Putamen (tissue), 1 donor: ENCODE data around the gene DCC.
"Not testable (repeated sequence)": the region's sequence is repeated elsewhere in the genome, so short reads cannot be mapped to it uniquely, and the experiment has no call there.

ENCODE experiments used
- DNase-seq: peaks from one replicate; pipeline ENCODE4 v3.0.0-alpha.2; 2016; ENCODE audit warnings: low spot score

Gene DCC

DNA sequence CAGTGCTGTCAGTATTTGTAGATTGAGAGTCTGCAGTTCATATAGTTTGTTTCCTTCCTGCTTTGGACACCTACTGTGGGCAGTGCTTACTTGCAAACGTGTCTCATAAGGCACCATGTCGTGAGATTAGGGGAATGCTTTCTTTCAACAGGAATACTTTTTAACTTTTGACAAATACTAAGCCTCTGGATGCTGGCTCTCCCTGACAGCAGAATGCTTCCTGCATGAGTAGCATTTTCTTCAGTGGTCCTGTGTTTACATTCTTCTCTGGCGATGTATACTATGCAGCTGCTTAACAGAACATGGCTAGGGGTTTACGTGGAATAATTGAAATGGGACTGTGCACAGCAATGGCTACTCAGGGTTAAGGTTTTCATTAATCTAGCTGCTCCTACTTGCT lies 1077.0 kb downstream of the DCC start:
- no peak for DNase-seq

DNA sequence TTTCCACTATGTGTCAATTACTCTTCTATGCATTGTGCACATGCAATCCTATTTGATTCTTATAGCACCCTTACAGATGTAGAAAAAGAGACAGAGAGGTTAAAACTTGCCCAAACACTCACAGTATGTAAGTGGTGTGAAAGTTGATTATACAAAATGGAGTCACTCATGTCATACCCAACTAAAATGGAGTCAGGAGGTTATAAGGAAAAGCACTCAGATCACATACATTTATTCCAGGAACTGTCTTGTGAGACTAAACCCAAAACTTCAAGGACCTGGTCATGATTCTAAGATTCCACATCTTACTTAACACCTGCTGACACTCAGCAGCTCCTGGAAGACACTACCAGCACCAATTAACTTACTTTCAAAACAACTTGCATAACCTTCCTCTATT lies 1081.9 kb downstream of the DCC start:
- DNase-seq: no peak

DNA sequence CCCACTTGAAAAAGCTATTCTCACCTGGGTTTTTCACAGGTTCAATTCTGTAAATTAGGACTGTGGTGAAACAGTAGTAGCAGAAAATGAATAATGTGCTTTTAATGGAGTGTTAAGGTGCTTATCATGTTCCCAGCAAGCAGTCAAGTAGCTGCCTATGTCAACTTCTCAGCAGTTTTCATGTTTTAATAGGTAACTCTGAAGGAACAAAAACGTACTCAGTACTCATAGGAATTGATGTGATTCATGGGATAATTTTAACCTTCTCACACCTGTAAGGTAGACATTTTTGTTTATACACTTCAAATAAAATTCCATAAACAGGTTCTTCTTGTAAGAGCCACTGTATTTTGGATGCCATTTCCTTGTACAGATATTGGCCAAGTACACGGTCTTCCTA lies 1082.9 kb downstream of the DCC start:
- DNase-seq: no peak

DNA sequence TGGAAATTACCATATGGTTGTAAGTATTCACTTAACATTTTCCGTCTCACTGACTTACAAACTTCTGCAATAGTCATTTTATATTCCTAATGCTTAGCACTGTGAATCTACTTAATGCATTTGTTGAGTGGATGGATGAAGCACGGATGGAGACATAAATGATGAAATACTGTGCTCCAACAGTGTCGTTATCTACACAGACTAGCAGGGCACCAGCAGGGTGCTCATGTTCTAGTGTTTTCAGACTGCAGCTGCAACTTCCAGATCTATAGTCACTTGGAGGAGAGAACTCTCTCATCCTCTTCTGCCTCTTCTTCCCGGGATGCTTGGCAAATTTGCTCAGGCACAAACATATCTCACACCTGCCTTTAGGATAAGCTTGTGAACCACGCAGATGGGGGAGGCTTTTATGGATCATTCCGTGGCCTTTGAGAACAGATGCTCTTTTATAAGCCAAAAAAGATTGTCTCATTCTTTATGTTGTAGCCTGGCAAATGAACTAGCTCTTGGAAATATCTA lies 1086.7 kb downstream of the DCC start:
- no peak for DNase-seq

DNA sequence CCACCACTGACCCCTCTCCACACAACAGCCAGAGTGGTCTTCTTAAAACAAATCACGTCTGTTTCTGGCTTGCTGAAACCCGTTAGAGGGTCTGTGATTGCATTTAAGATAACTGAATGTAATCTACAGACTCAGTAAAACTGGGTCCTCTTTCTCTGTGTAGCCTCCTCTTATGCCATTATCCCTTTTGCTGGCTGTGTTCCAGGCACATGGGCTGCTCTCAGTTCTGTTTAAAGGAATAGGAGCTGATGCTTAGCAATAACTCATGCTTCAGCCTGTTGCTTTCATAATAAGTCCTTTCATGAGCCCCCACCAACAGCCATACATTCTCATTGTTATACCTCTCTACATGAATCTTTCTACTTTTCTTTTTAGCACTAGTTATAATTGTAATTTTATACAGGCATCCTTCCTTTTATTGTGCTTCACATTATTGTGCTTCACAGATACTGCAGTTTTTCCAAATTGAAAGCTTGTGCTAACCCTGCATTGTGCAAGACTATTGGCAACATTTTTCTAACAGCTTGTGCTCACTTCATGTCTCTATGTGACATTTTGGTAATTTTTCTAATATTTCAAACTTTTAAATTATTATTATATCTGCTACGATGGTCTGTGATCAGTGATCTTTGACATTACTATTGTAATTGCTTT lies 1101.9 kb downstream of the DCC start:
- DNase-seq: no peak

DNA sequence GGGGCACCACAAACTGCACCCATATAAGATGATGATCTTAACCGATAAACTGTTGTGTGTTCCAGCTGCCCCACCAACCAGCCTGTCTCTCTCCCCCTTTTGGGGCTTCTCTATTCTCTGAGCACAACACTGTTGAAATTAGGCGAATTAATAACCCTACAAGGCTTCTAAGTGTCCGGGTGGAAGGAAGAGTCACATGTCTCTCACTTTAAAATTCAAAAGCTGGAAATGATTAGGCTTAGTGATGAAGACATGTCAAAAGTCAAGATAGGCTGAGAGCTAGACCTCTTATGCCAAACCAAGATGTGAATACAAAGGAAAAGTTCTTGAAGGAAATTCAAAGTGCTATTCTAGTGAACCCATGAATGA lies 1102.4 kb downstream of the DCC start:
- DNase-seq: no peak

DNA sequence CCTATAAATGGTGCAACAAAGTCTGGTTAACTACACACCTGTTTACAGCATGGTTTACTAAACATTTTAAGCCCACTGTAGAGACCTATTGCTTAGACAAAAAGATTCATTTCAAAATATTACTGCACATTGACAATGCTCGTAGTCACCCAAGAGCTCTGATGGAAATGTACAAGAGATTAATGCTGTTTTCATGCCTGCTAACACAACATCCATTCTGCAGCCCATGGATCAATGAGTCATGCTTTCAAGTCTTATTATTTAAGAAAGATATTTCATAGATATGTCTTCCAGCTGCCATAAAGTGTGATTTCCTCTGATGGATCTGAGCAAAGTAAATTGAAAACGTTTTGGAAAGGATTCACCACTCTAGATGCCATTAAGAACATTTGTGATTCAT lies 1103.3 kb downstream of the DCC start:
- DNase-seq: no peak

DNA sequence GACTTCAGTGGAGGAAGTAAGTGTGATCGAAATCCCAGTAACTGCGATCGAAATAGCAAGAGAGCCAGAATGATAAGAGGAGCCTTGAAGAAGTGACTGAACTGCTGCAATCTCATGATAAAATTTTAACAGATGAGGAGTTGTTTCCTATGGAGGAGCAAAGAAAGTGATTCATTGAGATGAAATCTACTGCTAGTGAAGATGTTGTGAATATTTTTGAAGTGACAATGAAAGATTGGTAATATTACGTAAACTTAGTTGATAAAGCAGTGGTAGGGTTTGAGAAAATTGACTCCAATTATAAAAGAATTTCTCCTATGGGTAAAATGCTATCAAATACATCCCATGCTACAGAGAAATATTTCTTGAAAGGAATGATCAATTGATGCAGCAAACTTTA lies 1103.8 kb downstream of the DCC start:
- no peak for DNase-seq

DNA sequence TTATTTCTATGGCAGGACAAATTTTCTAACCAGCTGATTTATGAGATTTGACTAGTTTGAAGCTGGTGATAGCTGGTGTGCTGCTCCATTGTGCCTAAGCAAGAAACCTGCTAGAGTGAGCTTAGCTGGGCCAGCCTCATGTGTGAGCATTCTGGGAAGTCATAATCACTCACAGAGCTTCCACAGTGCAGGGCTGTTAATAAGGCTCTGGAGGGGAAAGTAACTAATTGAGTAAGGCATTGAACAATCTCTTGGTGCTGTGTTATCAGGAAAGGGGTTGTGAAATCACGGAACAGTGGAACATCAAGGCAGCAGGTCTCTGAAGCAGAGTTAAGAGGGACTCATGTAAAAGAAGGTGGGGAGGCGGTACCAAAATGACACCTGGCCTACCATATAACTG lies 1111.9 kb downstream of the DCC start:
- DNase-seq: no peak

DNA sequence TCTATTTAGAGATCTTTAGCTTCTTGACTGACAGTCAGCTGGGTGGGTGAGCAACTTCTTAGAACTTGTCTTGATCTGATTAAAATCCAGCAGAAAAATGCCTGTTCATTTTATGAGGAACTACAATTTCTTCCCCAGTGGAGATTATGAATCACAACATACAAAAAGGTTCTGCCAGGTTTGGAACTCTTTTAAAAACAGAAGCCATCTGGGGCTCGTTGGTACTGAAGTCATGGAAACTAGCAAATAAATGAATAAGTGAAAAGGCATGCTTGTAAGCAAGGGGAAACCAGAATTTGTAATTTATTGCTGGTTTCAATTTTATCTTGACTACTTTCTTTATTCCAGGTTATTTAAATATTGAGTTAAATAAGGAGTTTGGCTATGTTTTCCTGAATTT lies 1117.1 kb downstream of the DCC start:
- DNase-seq: peak; percentile 2

DNA sequence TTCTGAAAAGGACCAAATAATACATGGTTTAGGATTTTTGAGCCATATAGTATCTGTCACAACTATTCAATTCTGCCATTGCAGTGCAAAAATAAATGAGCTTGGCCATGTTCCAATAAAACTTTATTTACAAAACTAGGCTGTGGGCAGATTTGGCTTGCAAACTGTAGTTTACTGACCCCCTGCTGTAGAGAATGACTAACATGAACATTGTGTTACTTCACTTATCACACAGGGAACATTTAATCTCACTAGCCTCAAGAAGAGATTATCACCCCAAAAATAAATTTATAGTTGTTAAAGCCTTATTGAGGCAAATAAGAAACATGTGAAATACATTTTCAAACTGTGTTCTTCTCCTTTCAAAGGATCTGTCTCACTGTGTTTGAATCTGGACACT lies 1118.3 kb downstream of the DCC start:
- DNase-seq: no peak

DNA sequence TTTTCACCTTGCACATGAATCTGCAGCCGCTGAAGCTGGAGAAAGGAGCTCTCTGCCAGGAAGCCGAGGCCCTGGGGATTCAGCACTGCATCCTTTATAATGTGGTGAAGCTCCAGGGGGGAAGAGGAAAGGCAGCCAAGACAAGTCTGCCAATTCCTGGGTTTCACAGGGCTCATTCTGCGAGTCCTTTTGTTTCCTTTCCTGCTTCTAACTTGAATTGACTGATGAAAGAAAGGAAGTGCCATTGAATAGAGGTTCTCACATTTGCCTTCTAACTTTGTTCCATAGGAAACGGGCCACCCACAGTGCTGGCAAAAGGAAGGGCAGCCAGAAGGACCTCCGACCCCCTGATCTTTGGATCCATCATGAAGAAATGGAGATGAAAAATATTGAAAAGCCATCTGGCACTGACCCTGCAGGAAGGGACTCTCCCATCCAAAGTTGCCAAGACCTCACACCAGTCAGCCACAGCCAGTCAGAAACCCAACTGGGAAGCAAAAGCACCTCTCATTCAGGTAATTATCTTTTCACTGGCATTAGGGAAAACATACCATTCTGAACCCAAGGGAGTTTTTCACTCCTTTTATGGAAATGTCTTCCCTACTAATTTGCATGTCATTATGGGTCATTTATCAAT lies 1119.1 kb downstream of the DCC start:
- peak; percentile 38 for DNase-seq

DNA sequence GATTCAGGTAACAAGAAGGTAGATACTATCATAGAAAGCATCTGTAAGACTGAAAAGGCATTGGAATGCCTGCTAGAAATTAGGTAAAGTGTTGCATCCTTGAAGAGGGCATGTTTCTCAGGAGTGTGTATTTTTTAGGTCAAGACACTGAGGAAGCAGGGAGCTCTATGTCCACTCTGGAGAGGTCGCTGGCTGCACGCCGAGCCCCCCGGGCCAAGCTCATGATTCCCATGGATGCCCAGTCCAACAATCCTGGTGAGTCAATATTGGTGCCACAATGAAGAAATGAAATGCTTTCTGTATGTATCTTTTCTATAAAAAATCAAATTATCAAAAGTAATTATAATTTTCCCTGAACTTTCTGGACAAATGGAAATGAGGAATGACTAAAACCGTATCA lies 1127.8 kb downstream of the DCC start:
- DNase-seq: no peak

DNA sequence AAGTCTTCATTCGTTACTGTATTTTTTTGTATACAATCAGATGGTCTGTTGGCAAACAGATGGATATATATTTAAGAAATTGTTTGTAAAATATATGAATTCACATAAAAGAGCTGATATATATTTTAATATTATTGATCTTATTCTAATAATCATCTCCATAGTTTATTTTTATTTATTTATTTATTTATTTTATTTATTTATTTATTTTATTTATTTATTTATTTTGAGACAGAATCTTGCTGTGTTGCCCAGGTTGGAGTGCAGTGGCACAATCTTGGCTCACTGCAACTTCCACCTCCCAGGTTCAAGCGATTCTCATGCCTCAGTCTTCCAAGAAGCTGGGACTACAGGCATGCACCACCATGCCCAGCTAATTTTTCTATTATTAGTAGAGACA lies 1128.2 kb downstream of the DCC start:
- not testable (repeated sequence) for DNase-seq

DNA sequence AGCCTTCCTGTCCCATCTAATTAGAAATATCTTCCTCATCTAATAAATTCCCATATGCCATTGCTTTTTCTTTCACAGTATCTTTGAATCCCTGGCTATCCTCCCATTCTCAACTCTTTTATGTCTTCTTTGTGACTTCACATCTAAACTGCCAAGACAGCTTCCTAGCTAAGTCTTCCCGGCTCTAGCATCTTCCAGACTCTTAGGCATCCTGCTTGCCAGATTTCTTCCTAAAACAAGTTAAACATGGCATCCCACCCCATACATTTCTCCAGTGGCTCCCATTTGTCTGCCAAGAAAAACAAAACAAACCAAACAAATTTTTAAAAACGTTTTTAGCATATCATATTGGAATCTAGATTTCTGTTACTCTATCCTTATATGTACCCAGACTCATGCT lies 1132.5 kb downstream of the DCC start:
- DNase-seq: no peak

DNA sequence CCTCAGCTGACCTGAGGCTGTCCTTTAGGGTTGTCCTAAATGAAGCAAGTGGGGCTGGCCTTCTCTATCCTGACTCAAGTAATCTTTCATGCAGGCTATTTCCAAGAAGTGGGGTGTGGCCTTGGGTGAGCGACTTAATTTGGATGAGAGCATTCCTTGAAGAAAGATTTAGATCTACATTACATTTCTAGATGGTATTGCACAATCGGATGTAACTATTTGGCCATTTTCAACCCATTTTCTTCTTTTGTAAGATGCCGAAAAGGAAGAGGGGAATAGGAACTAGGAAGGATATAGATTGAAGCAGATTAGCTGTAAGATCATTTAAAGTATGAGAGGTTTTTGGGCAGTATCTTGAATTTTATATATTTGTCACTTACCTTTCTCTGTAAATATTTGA lies 1138.2 kb downstream of the DCC start:
- no peak for DNase-seq

DNA sequence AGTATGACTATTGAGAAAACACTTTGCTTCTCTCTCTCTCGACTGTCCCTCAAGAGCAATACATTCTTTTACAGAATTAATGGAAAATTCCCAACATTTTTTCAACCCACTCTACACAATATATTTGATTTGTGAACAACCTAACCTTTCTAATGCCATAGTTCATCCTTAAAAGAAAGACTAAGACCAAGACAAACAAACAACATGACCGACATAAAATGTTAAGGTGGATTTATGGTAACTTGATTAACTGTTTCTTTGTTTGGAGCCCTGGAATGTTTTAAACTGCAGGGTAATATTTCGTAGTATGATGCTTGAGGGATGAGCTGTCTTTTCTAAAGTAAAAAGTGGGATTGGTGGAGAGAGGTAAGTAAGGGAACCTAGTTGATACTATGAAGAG lies 1146.3 kb downstream of the DCC start:
- DNase-seq: no peak

DNA sequence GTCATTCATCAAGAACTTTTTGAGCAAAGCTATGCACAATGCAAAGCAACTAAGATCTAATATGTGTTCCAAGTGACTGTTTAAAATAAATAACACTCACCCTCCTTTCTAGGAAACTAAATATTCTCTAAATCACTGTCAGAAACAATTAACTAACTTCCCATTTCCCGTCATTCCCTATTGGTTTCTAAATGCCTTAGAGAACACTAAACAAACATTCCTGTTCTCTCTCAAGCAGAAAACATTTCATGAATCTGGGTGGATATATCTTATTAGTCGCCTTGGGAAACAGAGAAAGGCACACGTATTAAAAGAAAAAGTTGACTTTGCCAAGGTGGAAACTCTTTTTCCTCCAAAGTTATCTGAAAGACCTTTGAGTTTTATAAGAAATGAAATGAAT lies 1149.3 kb downstream of the DCC start:
- no peak for DNase-seq

DNA sequence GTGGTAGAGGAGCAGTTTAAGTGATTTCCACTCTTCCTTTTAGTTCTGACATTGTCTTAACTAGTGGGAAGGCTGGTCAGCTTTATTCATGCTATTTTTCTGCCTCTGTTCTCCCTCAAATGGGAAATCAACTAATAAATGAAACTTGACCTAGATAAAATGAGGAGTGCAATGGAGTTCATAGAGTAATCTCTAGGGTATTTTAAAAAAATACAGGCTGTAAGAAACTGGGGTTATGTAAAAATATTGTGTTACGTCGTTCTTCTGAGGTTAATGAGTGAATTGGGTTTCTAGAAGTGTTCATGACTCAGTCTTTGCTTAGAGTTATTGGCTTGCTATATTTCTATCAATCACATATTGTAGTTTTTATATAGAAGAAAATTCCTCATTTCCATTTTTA lies 1150.0 kb downstream of the DCC start:
- no peak for DNase-seq

DNA sequence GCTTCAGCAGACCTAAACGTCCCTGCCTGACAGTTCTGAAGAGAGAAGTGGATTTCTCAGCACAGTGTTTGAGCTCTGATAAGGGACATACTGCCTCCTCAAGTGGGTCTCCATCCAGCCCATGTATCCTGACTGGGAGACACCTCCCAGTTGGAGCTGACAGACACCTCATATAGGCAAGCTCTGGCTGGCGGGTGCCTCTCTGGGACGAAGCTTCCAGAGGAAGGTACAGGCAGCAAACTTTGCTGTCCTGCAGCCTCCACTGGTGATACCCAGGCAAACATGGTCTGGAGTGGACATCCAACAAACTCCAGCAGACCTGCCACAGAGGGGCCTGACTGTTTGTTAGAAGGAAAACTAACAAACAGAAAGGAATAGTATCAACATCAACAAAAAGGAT lies 1156.0 kb downstream of the DCC start:
- DNase-seq: no peak

DNA sequence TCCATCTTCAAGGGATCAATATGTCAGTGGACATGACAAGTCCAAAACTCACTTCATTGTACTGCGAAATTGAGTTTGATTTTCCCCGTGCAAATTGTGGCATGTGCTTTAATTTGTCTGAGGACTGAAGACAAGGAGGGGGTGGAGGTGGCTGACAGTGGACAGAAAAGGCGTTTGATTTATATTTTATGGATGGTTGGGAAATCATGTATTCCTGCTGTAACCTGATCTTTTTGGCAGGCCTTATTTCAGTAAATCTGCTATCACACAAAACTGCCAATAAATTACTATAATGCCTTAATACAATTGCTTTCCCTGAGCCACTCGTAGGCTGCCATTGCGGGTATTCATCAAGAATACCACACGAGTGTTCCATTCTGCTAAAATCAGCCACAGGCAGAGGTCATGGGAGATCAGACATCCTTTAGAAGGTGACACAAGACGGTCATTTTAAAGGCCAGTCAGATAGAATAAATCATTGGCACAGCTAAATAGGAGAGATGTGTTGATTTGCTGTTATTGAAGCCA lies 1164.0 kb downstream of the DCC start:
- DNase-seq: no peak

DNA sequence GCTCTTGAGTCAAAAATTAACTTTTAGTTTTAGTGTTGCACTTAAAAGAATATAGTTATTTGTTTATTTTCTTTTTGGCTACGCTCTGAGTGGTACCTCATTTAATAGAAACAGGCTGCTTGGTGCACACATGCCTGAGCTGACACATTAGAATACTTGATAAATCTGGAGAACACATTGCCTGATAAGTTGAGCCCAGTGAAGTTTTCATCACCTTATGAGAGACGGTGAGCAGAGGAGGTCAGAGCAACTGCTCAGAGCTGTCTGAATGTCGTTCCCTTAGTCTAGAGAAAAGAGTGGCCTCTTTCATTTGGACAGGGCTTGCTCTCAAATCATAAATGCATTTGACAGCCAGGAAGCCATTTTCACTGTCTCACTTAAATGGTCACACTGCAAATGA lies 1168.5 kb downstream of the DCC start:
- no peak for DNase-seq

DNA sequence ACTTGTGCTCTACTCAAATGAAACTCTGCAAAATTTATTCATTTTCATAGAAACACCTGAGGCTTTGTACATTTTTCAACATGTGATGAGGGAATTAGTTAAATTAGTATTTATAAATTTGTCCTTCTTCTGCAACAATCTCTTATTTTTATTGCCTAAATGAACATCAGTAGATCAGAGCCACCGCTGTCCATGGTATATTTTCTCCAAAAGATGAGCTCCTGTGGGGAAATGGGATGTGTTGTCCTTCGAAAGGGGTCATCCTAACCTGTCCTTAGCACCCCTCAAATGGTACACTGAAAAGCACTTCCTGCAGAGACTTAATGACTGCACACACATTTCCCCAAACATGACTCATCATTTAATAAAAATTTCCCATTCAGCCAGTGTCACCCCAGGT lies 1169.9 kb downstream of the DCC start:
- no peak for DNase-seq

DNA sequence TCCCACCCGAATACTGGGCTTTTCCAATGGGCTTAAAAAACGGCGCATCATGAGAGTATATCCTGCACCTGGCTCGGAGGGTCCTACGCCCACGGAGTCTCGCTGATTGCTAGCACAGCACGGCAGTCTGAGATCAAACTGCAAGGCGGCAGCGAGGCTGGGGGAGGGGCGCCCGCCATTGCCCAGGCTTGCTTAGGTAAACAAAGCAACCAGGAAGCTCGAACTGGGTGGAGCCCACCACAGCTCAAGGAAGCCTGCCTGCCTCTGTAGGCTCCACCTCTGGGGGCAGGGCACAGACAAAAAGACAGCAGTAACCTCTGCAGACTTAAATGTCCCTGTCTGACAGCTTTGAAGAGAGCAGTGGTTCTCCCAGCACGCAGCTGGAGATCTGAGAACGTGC lies 1171.7 kb downstream of the DCC start:
- DNase-seq: not testable (repeated sequence)
